ENCODE data around the gene CDK5RAP1.

DNA sequence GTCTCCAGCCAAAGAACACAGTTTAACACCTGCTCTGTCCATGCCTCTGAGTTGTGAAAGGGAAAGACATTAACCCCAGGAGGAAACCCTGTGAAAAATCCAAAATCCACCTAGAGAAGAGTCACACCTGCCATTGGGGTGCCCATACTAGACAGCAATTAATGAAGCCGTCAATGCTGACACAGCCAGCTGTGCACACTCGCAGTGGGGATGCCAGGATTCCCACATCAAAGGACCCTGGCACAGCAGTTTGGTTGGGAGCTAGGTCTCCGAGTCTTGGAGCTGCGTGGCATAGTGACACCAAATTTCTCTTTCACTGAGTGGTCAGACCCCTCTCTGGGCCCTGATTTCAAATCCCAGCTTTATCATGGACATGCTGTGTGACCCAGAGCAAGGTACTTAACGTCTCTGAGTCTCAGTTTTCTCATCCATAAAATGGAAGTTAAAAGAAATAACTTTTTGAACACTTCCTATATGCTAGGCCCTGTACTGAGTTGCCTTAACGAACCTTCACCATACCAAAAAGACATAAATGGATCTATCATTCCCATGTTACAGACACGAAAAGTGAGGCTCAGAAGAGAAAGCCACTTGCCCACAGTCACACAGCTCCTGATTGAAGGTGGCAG is 87.5 kb downstream of the CDK5RAP1 start:
- no peak for TF ChIP-seq POLR2A (IDR thresholded peaks at IDR 0.05; ENCODE audit: low read depth, low read length)
- TF ChIP-seq TAF1 (IDR thresholded peaks at IDR 0.05; ENCODE audit: borderline replicate concordance, low read depth, low read length): no peak
